Measurements from ENCODE around the gene MIGA2.

The MIGA2 gene

DNA sequence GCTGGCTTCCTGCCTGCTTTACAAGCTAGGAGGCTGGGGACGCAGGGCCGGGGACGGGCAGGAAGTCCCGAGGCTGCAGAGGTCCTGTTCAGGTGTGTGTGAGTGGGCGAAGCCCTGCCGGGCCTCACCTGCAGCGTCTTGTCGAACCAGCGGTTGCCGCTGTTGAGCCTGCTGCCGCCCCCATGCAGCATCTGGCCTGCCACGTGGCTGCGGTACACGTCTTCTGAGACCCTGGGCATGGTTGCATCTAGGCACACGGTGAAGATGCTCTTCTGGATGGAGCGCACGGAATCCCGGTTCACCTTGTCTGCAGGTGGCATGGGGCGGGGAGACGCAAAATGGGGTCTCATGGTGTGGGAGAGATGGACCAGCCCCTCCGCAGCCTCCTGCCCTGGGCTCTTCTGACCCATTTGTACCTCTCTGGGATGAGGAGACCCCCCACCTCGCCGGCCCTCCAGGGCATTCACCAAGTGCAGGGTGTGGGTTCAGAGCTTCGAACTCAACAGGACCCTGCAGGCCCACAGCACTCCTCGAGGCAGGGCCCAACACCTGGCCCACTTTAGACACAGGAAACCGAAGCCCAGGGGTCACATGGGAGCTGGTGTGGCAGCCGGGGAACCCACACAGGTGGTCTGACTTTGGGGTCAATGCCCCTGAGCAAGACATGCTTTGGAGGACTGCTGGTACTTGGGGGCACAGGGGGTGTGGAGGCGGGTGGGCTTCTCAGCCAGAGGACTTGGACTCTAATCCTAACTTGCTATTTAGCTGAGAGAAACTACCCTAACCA lies 64.2 kb downstream of the MIGA2 start:
- no peak for FAIRE-seq
- TF ChIP-seq TAF1 (IDR thresholded peaks at IDR 0.05; ENCODE audit: borderline replicate concordance, low read depth, low read length) (no peak), POLR2A (IDR thresholded peaks at IDR 0.05; ENCODE audit: low read depth, low read length) (no peak), POLR2AphosphoS5 (IDR thresholded peaks at IDR 0.05; ENCODE audit: low read depth, low read length) (no peak)
- DNase-seq (ENCODE audit: insufficient read length): no peak

DNA sequence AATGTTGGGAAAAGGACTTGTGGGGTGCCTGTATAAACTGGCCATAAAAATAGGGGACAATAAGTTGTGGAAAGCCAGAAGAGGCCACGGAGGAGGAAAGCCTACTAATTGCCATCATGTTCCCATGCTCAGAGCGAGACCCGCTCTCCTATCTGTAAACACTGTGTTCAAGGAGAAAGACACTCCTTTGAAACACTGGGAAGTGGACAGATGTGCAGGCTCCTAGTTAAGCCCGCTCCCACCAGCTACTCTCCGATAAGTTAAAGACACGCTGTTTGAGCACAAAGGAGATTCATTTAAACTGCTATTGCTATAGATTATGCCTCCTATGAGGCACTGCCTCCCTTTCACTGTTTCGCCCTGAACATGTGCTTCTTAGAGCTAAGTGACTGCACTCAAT lies 64.9 kb downstream of the MIGA2 start:
- DNase-seq (ENCODE audit: insufficient read length) (no peak), FAIRE-seq (no peak)
- no peak for TF ChIP-seq TAF1 (IDR thresholded peaks at IDR 0.05; ENCODE audit: borderline replicate concordance, low read depth, low read length)
- no peak for TF ChIP-seq POLR2A (IDR thresholded peaks at IDR 0.05; ENCODE audit: low read depth, low read length)
- TF ChIP-seq POLR2AphosphoS5 (IDR thresholded peaks at IDR 0.05; ENCODE audit: low read depth, low read length): no peak

GRCh38 chr9:129102095-129102525 lies 65.7 kb downstream of the MIGA2 start:
- FAIRE-seq (peak; percentile 65), DNase-seq (ENCODE audit: insufficient read length) (no peak)
- no peak for TF ChIP-seq POLR2AphosphoS5 (IDR thresholded peaks at IDR 0.05; ENCODE audit: low read depth, low read length)
- TF ChIP-seq POLR2A (IDR thresholded peaks at IDR 0.05; ENCODE audit: low read depth, low read length): no peak
- no peak for TF ChIP-seq TAF1 (IDR thresholded peaks at IDR 0.05; ENCODE audit: borderline replicate concordance, low read depth, low read length)

GRCh38 chr9:129102791-129103594 lies 66.6 kb downstream of the MIGA2 start:
- DNase-seq (ENCODE audit: insufficient read length) (peak; percentile 70), FAIRE-seq (peak; percentile 67)

GRCh38 chr9:129103595-129103965 lies 67.2 kb downstream of the MIGA2 start:
- DNase-seq (ENCODE audit: insufficient read length) (no peak), FAIRE-seq (no peak)
- TF ChIP-seq TAF1 (IDR thresholded peaks at IDR 0.05; ENCODE audit: borderline replicate concordance, low read depth, low read length) (no peak), POLR2AphosphoS5 (IDR thresholded peaks at IDR 0.05; ENCODE audit: low read depth, low read length) (no peak), POLR2A (IDR thresholded peaks at IDR 0.05; ENCODE audit: low read depth, low read length) (no peak)

More at GRCh38 chr9:129102791-129103594, 66.6 kb downstream of the MIGA2 start:
- TF ChIP-seq POLR2AphosphoS5 (IDR thresholded peaks at IDR 0.05; ENCODE audit: low read depth, low read length) (no peak), POLR2A (IDR thresholded peaks at IDR 0.05; ENCODE audit: low read depth, low read length) (no peak), TAF1 (IDR thresholded peaks at IDR 0.05; ENCODE audit: borderline replicate concordance, low read depth, low read length) (no peak)

DNA sequence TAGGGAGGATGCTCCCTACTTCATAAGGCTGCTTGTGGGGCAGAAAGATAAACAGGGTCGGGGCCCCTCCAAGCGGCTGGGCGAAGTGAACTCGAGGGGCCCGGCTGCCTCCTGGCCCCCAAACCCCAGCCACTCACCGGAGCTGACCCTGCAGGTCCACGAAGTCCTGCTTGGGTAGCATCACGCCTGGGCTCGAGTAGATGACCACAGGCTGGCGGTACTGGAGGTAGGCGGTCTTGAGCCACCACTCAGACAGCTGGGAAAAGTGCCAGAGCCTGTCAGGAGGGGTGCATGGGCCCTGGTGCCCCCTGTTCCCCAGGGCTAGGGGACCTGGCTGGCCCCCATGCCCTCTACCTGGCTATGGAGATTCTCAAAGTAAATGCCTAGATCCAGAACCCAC lies 67.6 kb downstream of the MIGA2 start:
- no peak for TF ChIP-seq POLR2AphosphoS5 (IDR thresholded peaks at IDR 0.05; ENCODE audit: low read depth, low read length)
- no peak for TF ChIP-seq POLR2A (IDR thresholded peaks at IDR 0.05; ENCODE audit: low read depth, low read length)
- DNase-seq (ENCODE audit: insufficient read length): no peak
- FAIRE-seq: no peak

- FAIRE-seq (no peak), DNase-seq (ENCODE audit: insufficient read length) (no peak)
- TF ChIP-seq POLR2A (IDR thresholded peaks at IDR 0.05; ENCODE audit: low read depth, low read length) (no peak), TAF1 (IDR thresholded peaks at IDR 0.05; ENCODE audit: borderline replicate concordance, low read depth, low read length) (no peak), POLR2AphosphoS5 (IDR thresholded peaks at IDR 0.05; ENCODE audit: low read depth, low read length) (no peak)
These were observed 69.7 kb downstream of the MIGA2 start for GRCh38 chr9:129105857-129106694.

GRCh38 chr9:129107651-129108050 lies 71.2 kb downstream of the MIGA2 start:
- no peak for DNase-seq (ENCODE audit: insufficient read length)
- FAIRE-seq: no peak
- TF ChIP-seq POLR2A (IDR thresholded peaks at IDR 0.05; ENCODE audit: low read depth, low read length) (no peak), TAF1 (IDR thresholded peaks at IDR 0.05; ENCODE audit: borderline replicate concordance, low read depth, low read length) (no peak), POLR2AphosphoS5 (IDR thresholded peaks at IDR 0.05; ENCODE audit: low read depth, low read length) (no peak)

DNA sequence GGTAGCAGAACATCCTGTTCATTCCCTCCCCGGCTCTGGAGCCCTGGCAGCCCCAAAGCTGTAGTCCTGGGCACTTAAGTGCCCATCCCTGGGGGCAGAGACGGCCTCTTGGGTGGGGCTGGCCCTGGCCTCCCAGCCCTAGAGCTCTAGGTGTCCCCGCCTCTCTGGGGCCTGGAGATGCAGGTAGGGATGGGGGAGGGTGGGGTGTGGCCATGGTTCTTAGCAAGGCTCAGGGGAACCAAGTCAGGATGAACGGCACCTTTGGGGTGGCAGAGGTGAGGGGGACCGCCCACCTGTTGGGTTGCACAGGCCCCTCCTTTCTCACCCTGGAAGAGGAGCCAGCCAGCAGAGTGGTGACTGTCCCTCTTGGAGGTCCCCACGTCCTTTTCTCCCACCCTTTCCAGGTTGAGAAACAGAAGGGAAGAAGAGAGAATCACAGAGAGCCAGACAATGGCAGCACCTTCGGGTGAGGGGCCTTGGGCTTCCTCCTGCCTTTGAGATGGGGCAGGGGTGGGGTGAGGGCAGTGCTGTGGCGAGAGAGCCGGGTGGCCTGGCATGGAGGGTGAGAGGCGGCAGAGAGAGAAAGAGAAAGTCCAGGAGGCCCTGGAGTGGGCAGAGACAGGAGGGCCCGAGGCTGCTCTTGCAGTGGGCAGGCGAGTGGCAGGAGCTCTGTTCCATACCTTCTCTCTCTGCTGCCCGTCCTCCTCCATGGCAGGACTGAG lies 71.8 kb downstream of the MIGA2 start:
- TF ChIP-seq POLR2A (IDR thresholded peaks at IDR 0.05; ENCODE audit: low read depth, low read length) (no peak), TAF1 (IDR thresholded peaks at IDR 0.05; ENCODE audit: borderline replicate concordance, low read depth, low read length) (no peak), POLR2AphosphoS5 (IDR thresholded peaks at IDR 0.05; ENCODE audit: low read depth, low read length) (no peak)
- DNase-seq (ENCODE audit: insufficient read length) (no peak), FAIRE-seq (no peak)

GRCh38 chr9:129108805-129109536 lies 72.5 kb downstream of the MIGA2 start:
- TF ChIP-seq TAF1 (IDR thresholded peaks at IDR 0.05; ENCODE audit: borderline replicate concordance, low read depth, low read length) (no peak), POLR2AphosphoS5 (IDR thresholded peaks at IDR 0.05; ENCODE audit: low read depth, low read length) (no peak)
- FAIRE-seq (no peak), DNase-seq (ENCODE audit: insufficient read length) (no peak)

All from GM12892 (cell line).